HG02885 (cell line): ENCODE data around the gene BEST1.

Source experiments
- ATAC-seq: cut with Tn5 transposase; IDR thresholded peaks from one replicate; pipeline ENCODE4 v1.9.1; 2021; ENCODE audit warnings: mild to moderate bottlenecking; ENCODE audit not compliant: unreplicated experiment, poor library complexity

The BEST1 gene

GRCh38 chr11:61950035-61950547 is at the start of gene BEST1:
Gene BEST1 (plus strand): TSS chr11:61950351. CDS start chr11:61951807, 1,456 bp downstream.
- ATAC-seq: no peak

GRCh38 chr11:61901397-61901796 is 48.8 kb upstream of the BEST1 start:
- ATAC-seq: no peak

GRCh38 chr11:61902313-61902712 is 47.8 kb upstream of the BEST1 start:
- ATAC-seq: no peak

- ATAC-seq: no peak
Observed at GRCh38 chr11:61903845-61904244, 46.3 kb upstream of the BEST1 start.

- ATAC-seq: no peak
Observed at GRCh38 chr11:61904539-61905048, 45.6 kb upstream of the BEST1 start.

GRCh38 chr11:61905067-61905696 is 45.0 kb upstream of the BEST1 start:
- no peak for ATAC-seq

- ATAC-seq: no peak
Observed at GRCh38 chr11:61905801-61906521, 44.2 kb upstream of the BEST1 start.

GRCh38 chr11:61906522-61906909 is 43.6 kb upstream of the BEST1 start:
- no peak for ATAC-seq

- no peak for ATAC-seq
Observed at GRCh38 chr11:61907282-61907681, 42.9 kb upstream of the BEST1 start.

- no peak for ATAC-seq
Observed at GRCh38 chr11:61907871-61908729, 42.1 kb upstream of the BEST1 start.

GRCh38 chr11:61908730-61909316 is 41.3 kb upstream of the BEST1 start:
- no peak for ATAC-seq

- ATAC-seq: no peak
Observed at GRCh38 chr11:61910187-61911127, 39.7 kb upstream of the BEST1 start.

GRCh38 chr11:61911128-61911700 is 38.9 kb upstream of the BEST1 start:
- ATAC-seq: no peak

GRCh38 chr11:61911701-61912529 is 38.2 kb upstream of the BEST1 start:
- no peak for ATAC-seq

- no peak for ATAC-seq
Observed at GRCh38 chr11:61912530-61912898, 37.6 kb upstream of the BEST1 start.

- ATAC-seq: no peak
Observed at GRCh38 chr11:61912991-61913698, 37.0 kb upstream of the BEST1 start.

GRCh38 chr11:61913699-61914395 is 36.3 kb upstream of the BEST1 start:
- no peak for ATAC-seq
